ENCODE data around the gene PLEKHA6.

Gene PLEKHA6

GRCh38 chr1:204353213-204353910 is 6.4 kb downstream of the PLEKHA6 start:
- no peak overlapping the region for H4K8ac ChIP-seq (ENCODE audit: low read depth, low read length)
- no peaks in the 10 kb centered on the region for H3K9me3 ChIP-seq (ENCODE audit: insufficient read depth, low read depth, low read length)
- H2BK5ac ChIP-seq (ENCODE audit: low read depth, low read length, poor library complexity) = no peak overlapping the region
- no peak overlapping the region for H3K9ac ChIP-seq (ENCODE audit: low read length)
- no peak overlapping the region for H4K91ac ChIP-seq (ENCODE audit: low read depth, low read length)
- H2BK12ac ChIP-seq (ENCODE audit: low read length) = no peak overlapping the region
- no peak overlapping the region for H3K18ac ChIP-seq (ENCODE audit: low read length)
- no peak overlapping the region for H4K12ac ChIP-seq (ENCODE audit: low read depth, low read length)
- H3K27me3 ChIP-seq (ENCODE audit: insufficient read depth, low read length) = no peaks in the 10 kb centered on the region
- no peak overlapping the region for H3K4me3 ChIP-seq (ENCODE audit: low read depth, low read length)
- H2BK120ac ChIP-seq (ENCODE audit: insufficient read depth, low read length, poor library complexity) = no peak overlapping the region
- no peak overlapping the region for H3K4ac ChIP-seq (ENCODE audit: low read depth, low read length)
- DNase-seq = no peak
- no CpG with 5 or more reads among the region's 5 CpGs for WGBS (ENCODE audit: extremely low coverage, insufficient coverage, insufficient read length)
- H3K4me1 ChIP-seq (ENCODE audit: control insufficient read depth in 1 of 2, insufficient read depth in 2 of 2, low read length in 2 of 2) = peaks cover 18 to 26% of the 10 kb centered on the region in 2 experiments
- H3K79me2 ChIP-seq (ENCODE audit: control insufficient read depth, insufficient read depth, low read length, poor library complexity) = no peaks in the 10 kb centered on the region
- H3K23ac ChIP-seq (ENCODE audit: low read length) = no peak overlapping the region
- H2AFZ ChIP-seq (ENCODE audit: insufficient read depth, low read length, poor library complexity) = no peak overlapping the region
- H2AK5ac ChIP-seq (ENCODE audit: low read length) = no peak overlapping the region
- no peak overlapping the region for H3K4me2 ChIP-seq (ENCODE audit: low read length)
- H3K36me3 ChIP-seq (ENCODE audit: control insufficient read depth in 1 of 2, insufficient read depth in 2 of 2, low read length in 2 of 2) = no peaks in the 10 kb centered on the region
- no peak overlapping the region for H3K27ac ChIP-seq (ENCODE audit: low read depth, low read length)
- H3K79me1 ChIP-seq (ENCODE audit: low read length) = peaks cover 5% of the 10 kb centered on the region
- H3K14ac ChIP-seq (ENCODE audit: low read length) = no peak overlapping the region

GRCh38 chr1:204350857-204351573 is 8.7 kb downstream of the PLEKHA6 start:
- Histone ChIP-seq H3K79me2 (ENCODE audit: control insufficient read depth, insufficient read depth, low read length, poor library complexity) (no peaks in the 10 kb centered on the region), H2AK5ac (ENCODE audit: low read length) (no peak overlapping the region), H3K14ac (ENCODE audit: low read length) (no peak overlapping the region), H3K9ac (ENCODE audit: low read length) (no peak overlapping the region), H3K4me3 (ENCODE audit: low read depth, low read length) (no peak overlapping the region), H3K27me3 (ENCODE audit: insufficient read depth, low read length) (no peaks in the 10 kb centered on the region), H2AFZ (ENCODE audit: insufficient read depth, low read length, poor library complexity) (no peak overlapping the region), H2BK12ac (ENCODE audit: low read length) (peak overlapping the region; percentile 64), H3K4me1 (ENCODE audit: control insufficient read depth in 1 of 2, insufficient read depth in 2 of 2, low read length in 2 of 2) (peaks cover 21 to 29% of the 10 kb centered on the region in 2 experiments), H4K8ac (ENCODE audit: low read depth, low read length) (peak overlapping the region; percentile 23), H3K18ac (ENCODE audit: low read length) (no peak overlapping the region), H2BK120ac (ENCODE audit: insufficient read depth, low read length, poor library complexity) (peak overlapping the region; percentile 49), H3K27ac (ENCODE audit: low read depth, low read length) (peak overlapping the region; percentile 31), H3K36me3 (ENCODE audit: control insufficient read depth in 1 of 2, insufficient read depth in 2 of 2, low read length in 2 of 2) (no peaks in the 10 kb centered on the region), H3K4me2 (ENCODE audit: low read length) (no peak overlapping the region), H3K4ac (ENCODE audit: low read depth, low read length) (no peak overlapping the region), H2BK5ac (ENCODE audit: low read depth, low read length, poor library complexity) (no peak overlapping the region), H3K79me1 (ENCODE audit: low read length) (peaks cover 5% of the 10 kb centered on the region), H3K9me3 (ENCODE audit: insufficient read depth, low read depth, low read length) (no peaks in the 10 kb centered on the region), H4K12ac (ENCODE audit: low read depth, low read length) (peak overlapping the region; percentile 22), H4K91ac (ENCODE audit: low read depth, low read length) (peak overlapping the region; percentile 63), H3K23ac (ENCODE audit: low read length) (no peak overlapping the region)
- no CpG with 5 or more reads among the region's 20 CpGs for WGBS (ENCODE audit: extremely low coverage, insufficient coverage, insufficient read length)
- peak; percentile 33 to 47 for DNase-seq

GRCh38 chr1:204350312-204350711 is 9.4 kb downstream of the PLEKHA6 start:
- Histone ChIP-seq H2BK12ac (ENCODE audit: low read length) (peak overlapping the region; percentile 64), H3K27me3 (ENCODE audit: insufficient read depth, low read length) (no peaks in the 10 kb centered on the region), H2BK120ac (ENCODE audit: insufficient read depth, low read length, poor library complexity) (peak overlapping the region; percentile 49), H3K9ac (ENCODE audit: low read length) (no peak overlapping the region), H3K27ac (ENCODE audit: low read depth, low read length) (peak overlapping the region; percentile 31), H3K4ac (ENCODE audit: low read depth, low read length) (peak overlapping the region; percentile 13), H3K23ac (ENCODE audit: low read length) (no peak overlapping the region), H3K4me3 (ENCODE audit: low read depth, low read length) (no peak overlapping the region), H3K18ac (ENCODE audit: low read length) (peak overlapping the region; percentile 24), H3K4me1 (ENCODE audit: control insufficient read depth in 1 of 2, insufficient read depth in 2 of 2, low read length in 2 of 2) (peaks cover 24 to 29% of the 10 kb centered on the region in 2 experiments), H4K91ac (ENCODE audit: low read depth, low read length) (peak overlapping the region; percentile 63), H2AFZ (ENCODE audit: insufficient read depth, low read length, poor library complexity) (no peak overlapping the region), H3K36me3 (ENCODE audit: control insufficient read depth in 1 of 2, insufficient read depth in 2 of 2, low read length in 2 of 2) (no peaks in the 10 kb centered on the region), H2BK5ac (ENCODE audit: low read depth, low read length, poor library complexity) (peak overlapping the region; percentile 58), H3K79me1 (ENCODE audit: low read length) (peaks cover 5% of the 10 kb centered on the region), H3K4me2 (ENCODE audit: low read length) (no peak overlapping the region), H3K79me2 (ENCODE audit: control insufficient read depth, insufficient read depth, low read length, poor library complexity) (no peaks in the 10 kb centered on the region), H3K14ac (ENCODE audit: low read length) (peak overlapping the region; percentile 31), H3K9me3 (ENCODE audit: insufficient read depth, low read depth, low read length) (no peaks in the 10 kb centered on the region), H2AK5ac (ENCODE audit: low read length) (no peak overlapping the region), H4K8ac (ENCODE audit: low read depth, low read length) (no peak overlapping the region), H4K12ac (ENCODE audit: low read depth, low read length) (peak overlapping the region; percentile 22)
- peak; percentile 70 to 79 for DNase-seq
- no CpG with 5 or more reads among the region's 6 CpGs for WGBS (ENCODE audit: extremely low coverage, insufficient coverage, insufficient read length)

- H4K91ac ChIP-seq (ENCODE audit: low read depth, low read length) = no peak overlapping the region
- no CpG with 5 or more reads among the region's 7 CpGs for WGBS (ENCODE audit: extremely low coverage, insufficient coverage, insufficient read length)
- no peak overlapping the region for H2AK5ac ChIP-seq (ENCODE audit: low read length)
- no peaks in the 10 kb centered on the region for H3K79me2 ChIP-seq (ENCODE audit: control insufficient read depth, insufficient read depth, low read length, poor library complexity)
- peaks cover 24 to 29% of the 10 kb centered on the region in 2 experiments for H3K4me1 ChIP-seq (ENCODE audit: control insufficient read depth in 1 of 2, insufficient read depth in 2 of 2, low read length in 2 of 2)
- no peak overlapping the region for H2BK120ac ChIP-seq (ENCODE audit: insufficient read depth, low read length, poor library complexity)
- H3K9ac ChIP-seq (ENCODE audit: low read length) = no peak overlapping the region
- no peaks in the 10 kb centered on the region for H3K27me3 ChIP-seq (ENCODE audit: insufficient read depth, low read length)
- no peak overlapping the region for H3K27ac ChIP-seq (ENCODE audit: low read depth, low read length)
- H4K12ac ChIP-seq (ENCODE audit: low read depth, low read length) = no peak overlapping the region
- no peak overlapping the region for H2BK12ac ChIP-seq (ENCODE audit: low read length)
- no peak overlapping the region for H3K4me2 ChIP-seq (ENCODE audit: low read length)
- no peak overlapping the region for H3K23ac ChIP-seq (ENCODE audit: low read length)
- no peak overlapping the region for H2AFZ ChIP-seq (ENCODE audit: insufficient read depth, low read length, poor library complexity)
- no peaks in the 10 kb centered on the region for H3K9me3 ChIP-seq (ENCODE audit: insufficient read depth, low read depth, low read length)
- no peak overlapping the region for H4K8ac ChIP-seq (ENCODE audit: low read depth, low read length)
- H3K4ac ChIP-seq (ENCODE audit: low read depth, low read length) = no peak overlapping the region
- no peak overlapping the region for H3K4me3 ChIP-seq (ENCODE audit: low read depth, low read length)
- no peak overlapping the region for H3K18ac ChIP-seq (ENCODE audit: low read length)
- peaks cover 5% of the 10 kb centered on the region for H3K79me1 ChIP-seq (ENCODE audit: low read length)
- H2BK5ac ChIP-seq (ENCODE audit: low read depth, low read length, poor library complexity) = no peak overlapping the region
- peak; percentile 85 to 90 for DNase-seq
- no peaks in the 10 kb centered on the region for H3K36me3 ChIP-seq (ENCODE audit: control insufficient read depth in 1 of 2, insufficient read depth in 2 of 2, low read length in 2 of 2)
- H3K14ac ChIP-seq (ENCODE audit: low read length) = no peak overlapping the region
These were observed 10.1 kb downstream of the PLEKHA6 start for GRCh38 chr1:204349602-204350001.

Measured in trophoblast cell (in vitro differentiated cells and primary cell).